Measurements from ENCODE around the gene SLX9. TPM values are rescaled to one million over a fixed set of nuclear protein-coding genes. Genes with fewer than 3 reads are reported as not detected.

SLX9 gene
- total RNA-seq, 1 experiment from 2014 or later, result 74.3 TPM

DNA sequence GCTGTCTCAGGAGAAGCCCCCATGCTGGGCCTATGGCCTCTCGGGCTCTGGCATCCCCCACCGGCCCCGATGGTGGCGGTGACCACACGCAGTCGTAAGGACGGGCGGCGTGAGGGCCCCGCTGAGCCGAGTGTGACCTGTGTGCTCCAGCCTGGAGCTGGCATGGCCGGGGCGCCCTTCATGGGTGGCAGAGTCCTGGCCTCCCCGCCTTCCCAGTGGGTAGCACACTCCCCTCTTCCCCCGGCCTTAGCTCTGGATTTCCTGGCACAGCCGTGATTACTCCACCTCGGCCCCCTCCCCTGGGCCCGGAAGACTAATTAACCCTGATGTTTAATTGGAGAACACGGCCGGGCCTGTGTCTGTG is 44.6 kb downstream of the SLX9 start:
- no peak overlapping the region for H3K56ac ChIP-seq (ENCODE audit: insufficient read length, low read depth, low read length)
- Mint-ChIP-seq H3K27ac (no peak overlapping the region), H3K4me3 (no peak overlapping the region), H3K36me3 (ENCODE audit: insufficient read depth in 1 of 3, low read depth in 3 of 3) (no peaks in the 10 kb centered on the region; a peak in 2 of 7 replicates), H3K9me3 (no peaks in the 10 kb centered on the region), H3K4me1 (no peaks in the 10 kb centered on the region), H3K27me3 (ENCODE audit: low read depth) (no peaks in the 10 kb centered on the region)
- H4K20me1 ChIP-seq (ENCODE audit: control insufficient read depth, insufficient read depth, insufficient read length), result no peaks in the 10 kb centered on the region
- H2BK20ac ChIP-seq (ENCODE audit: low read depth, low read length, poor library complexity, severe bottlenecking), result no peak overlapping the region
- H3K9ac ChIP-seq (ENCODE audit: extremely low read depth, insufficient read length, low read length), result no peak overlapping the region
- no peaks in the 10 kb centered on the region for H3K79me2 ChIP-seq (ENCODE audit: insufficient read depth, low read length)
- no peak overlapping the region for H3K27ac ChIP-seq (ENCODE audit: insufficient read length, low read depth, low read length)
- DNase-seq, result no peak
- no peak overlapping the region for H3T11ph ChIP-seq (ENCODE audit: low read length)
- H4K8ac ChIP-seq (replicated peaks; ENCODE audit: insufficient read length, low read depth, low read length), result no peak overlapping the region
- no peak overlapping the region for H3K18ac ChIP-seq (ENCODE audit: insufficient read length, low read depth, low read length)
- no peak overlapping the region for H3K4me2 ChIP-seq (ENCODE audit: insufficient read depth, insufficient read length, low read length)
- no peak overlapping the region for H2BK12ac ChIP-seq (ENCODE audit: insufficient read length, low read depth, low read length)
- H2AK5ac ChIP-seq (ENCODE audit: insufficient read length, low read length), result no peak overlapping the region
- WGBS (ENCODE audit: extremely low coverage, insufficient read length, low lambda C conversion rate), result no CpG with 5 or more reads among the region's 20 CpGs
- H4K5ac ChIP-seq (ENCODE audit: insufficient read length, low read depth, low read length), result no peak overlapping the region
- no peak overlapping the region for H3K4ac ChIP-seq (ENCODE audit: low read depth, low read length)
- H2BK5ac ChIP-seq (ENCODE audit: insufficient read length, low read length), result no peak overlapping the region
- no peaks in the 10 kb centered on the region for H3K23me2 ChIP-seq (ENCODE audit: insufficient read length, low read depth, low read length, poor library complexity, severe bottlenecking)
- H3K14ac ChIP-seq (ENCODE audit: insufficient read depth, low read length), result no peak overlapping the region
- no peaks in the 10 kb centered on the region for H3K79me1 ChIP-seq (ENCODE audit: insufficient read depth, low read depth, low read length, poor library complexity, severe bottlenecking)
- H2AFZ ChIP-seq (ENCODE audit: low read length), result no peak overlapping the region
- no peak overlapping the region for H2BK120ac ChIP-seq (ENCODE audit: low read depth, low read length, poor library complexity, severe bottlenecking)
- H3K4me1 ChIP-seq (ENCODE audit: insufficient read depth, low read length), result no peaks in the 10 kb centered on the region
- H3K9me3 ChIP-seq (ENCODE audit: control insufficient read depth, low read depth, low read length), result no peaks in the 10 kb centered on the region
- no peak overlapping the region for H2BK15ac ChIP-seq (ENCODE audit: low read depth, low read length)
- no peak overlapping the region for H4K91ac ChIP-seq (ENCODE audit: insufficient read length, low read depth, low read length)
- no peak for TF ChIP-seq CTCF (conservative IDR thresholded peaks at IDR 0.05)
- no peak overlapping the region for H3K23ac ChIP-seq (ENCODE audit: insufficient read length, low read depth, low read length)
- H3K27me3 ChIP-seq (ENCODE audit: insufficient read depth, low read length), result no peaks in the 10 kb centered on the region
